Measurements from ENCODE around the gene TRIM27.

DNA sequence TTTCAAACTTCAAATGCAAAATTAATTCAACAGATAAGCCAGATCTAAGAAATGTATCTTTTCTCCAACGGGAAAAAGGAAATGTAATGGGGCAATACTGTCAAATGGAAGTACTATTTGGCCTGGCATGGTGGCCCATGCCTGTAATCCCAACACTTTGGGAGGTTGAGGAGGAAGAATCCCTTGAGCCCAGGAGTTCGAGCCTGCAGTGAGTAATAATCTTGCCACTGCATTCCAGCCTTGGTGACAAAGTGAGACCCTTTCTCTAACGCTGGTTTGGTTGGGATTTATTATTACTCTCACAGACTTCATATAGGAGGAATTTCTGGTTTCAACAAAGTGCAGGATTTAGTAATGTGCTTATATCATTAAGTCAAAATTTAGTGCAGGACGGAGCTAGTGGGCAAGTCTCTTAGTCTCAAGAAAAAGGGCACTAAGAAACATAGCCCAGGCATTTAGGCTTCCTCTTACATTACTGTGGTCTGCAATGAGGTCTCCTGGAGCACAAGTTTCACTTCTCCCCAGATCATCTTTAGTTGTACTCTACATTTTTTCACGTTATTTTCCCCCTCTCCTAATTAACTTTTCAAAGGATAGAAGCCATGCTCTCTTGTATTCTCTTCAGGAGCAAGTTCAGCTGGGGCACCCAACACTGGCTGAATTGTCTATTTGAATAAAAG, 23.1 kb downstream of the TRIM27 start:
- no peak for TF ChIP-seq POLR2A (IDR thresholded peaks at IDR 0.05)
- no peak for TF ChIP-seq CTCF (IDR thresholded peaks at IDR 0.05 in 8 of 11, conservative IDR thresholded peaks at IDR 0.05 in 3 of 11)
- TF ChIP-seq POLR2AphosphoS5 (IDR thresholded peaks at IDR 0.05) = no peak
